GM12878 (cell line): ENCODE results near the gene PON3. TPM values are rescaled to one million over a fixed set of nuclear protein-coding genes. Genes with fewer than 3 reads are reported as not detected.

ENCODE experiments used
- ATAC-seq: fragments of 200-7000 bp; cut with Tn5 transposase; 3 replicates; pipeline ENCODE4 v1.9.1; 2020; ENCODE audit warnings: mild to moderate bottlenecking, moderate library complexity
- BruUV-seq: library from RNA; stranded (reverse); fragments of 400-500 nt; replicated peaks from 2 replicates; lab custom pipeline; 2021; lab: Mats Ljungman, UMichigan
- CTCF ChIA-PET: fragments of 300-600 bp; sonication (Branson Sonifier 250); formaldehyde crosslinking; extraction: SDS; loops from one replicate; lab custom pipeline; 2021; ENCODE audit warnings: inconsistent platforms; lab: Yijun Ruan, JAX
- POLR2A ChIA-PET: fragments of 350-600 bp; formaldehyde crosslinking; extraction: SDS; loops from one replicate; lab custom pipeline; 2021; ENCODE audit warnings: inconsistent platforms; lab: Charles Lee
- RAD21 ChIA-PET: fragments of 300-600 bp; sonication (Branson Sonifier 250); formaldehyde crosslinking; loops from one replicate; lab custom pipeline; 2023; ENCODE audit warnings: antibody characterized with exemption; ENCODE audit not compliant: unreplicated experiment; lab: Charles Lee
- SMC1A ChIA-PET: fragments of 300-600 bp; sonication (Branson Sonifier 250); formaldehyde crosslinking; loops from one replicate; lab custom pipeline; 2023; ENCODE audit not compliant: unreplicated experiment, uncharacterized antibody; lab: Charles Lee
- DNase-seq: peaks from one replicate; pipeline ENCODE4 v3.0.0-alpha.2; 2011; ENCODE audit warnings: low read depth, low spot score
- FAIRE-seq: peaks from 3 replicates; lab custom pipeline; 2011; peaks lifted over from hg19 to GRCh38; lab: Jason Lieb, UNC
- H2AFZ ChIP-seq: 2 replicates; pipeline ENCODE4 v1.6.0; 2011; ENCODE audit warnings: low read depth, low read length, control low read depth; ENCODE audit not compliant: control insufficient read depth
- H3K27ac ChIP-seq: 2 replicates; pipeline ENCODE4 v1.5.1; 2011; ENCODE audit warnings: control low read depth; ENCODE audit not compliant: control insufficient read depth, insufficient read depth
- H3K27me3 ChIP-seq, 2 experiments: replicated peaks in 1 of 2; 2 replicates each; pipeline versions ENCODE4 v1.6.0 to v1.6.1; 2011; ENCODE audit warnings: low read length in 1 of 2; ENCODE audit not compliant: control insufficient read depth in 2 of 2, insufficient read depth in 2 of 2
- H3K36me3 ChIP-seq, 2 experiments: 2 replicates each; pipeline ENCODE4 v1.5.1; 2011; ENCODE audit warnings: low read length in 1 of 2; ENCODE audit not compliant: control insufficient read depth in 2 of 2, insufficient read depth in 2 of 2
- H3K4me1 ChIP-seq: 2 replicates; pipeline ENCODE4 v1.6.1; 2011; ENCODE audit warnings: mild to moderate bottlenecking, low read length, moderate library complexity, mixed read lengths; ENCODE audit not compliant: control insufficient read depth, insufficient read depth
- H3K4me2 ChIP-seq: 2 replicates; pipeline ENCODE4 v1.6.0; 2011; ENCODE audit warnings: control low read depth; ENCODE audit not compliant: control insufficient read depth, insufficient read depth
- H3K4me3 ChIP-seq: fragments of 200-600 bp; sonication (generic); 2 replicates; pipeline ENCODE4 v1.5.1; 2016
- H3K79me2 ChIP-seq: 2 replicates; pipeline ENCODE4 v1.6.0; 2011; ENCODE audit warnings: low read length; ENCODE audit not compliant: control insufficient read depth, insufficient read depth
- H3K9ac ChIP-seq: 2 replicates; pipeline ENCODE4 v1.8.0; 2011; ENCODE audit warnings: low read length, control low read depth, mixed read lengths; ENCODE audit not compliant: control insufficient read depth, insufficient read depth
- H3K9me3 ChIP-seq: replicated peaks from 3 replicates; pipeline ENCODE4 v1.5.1; 2011; ENCODE audit warnings: mild to moderate bottlenecking, low read length; ENCODE audit not compliant: control insufficient read depth, insufficient read depth
- H4K20me1 ChIP-seq: 2 replicates; pipeline ENCODE4 v1.6.0; 2011; ENCODE audit not compliant: control insufficient read depth, insufficient read depth
- BMI1 ChIP-seq: fragments of 450-650 bp; IDR thresholded peaks from 2 replicates; pipeline ENCODE4 v1.6.1; 2016; ENCODE audit warnings: mild to moderate bottlenecking, moderate library complexity, borderline replicate concordance
- CBX3 ChIP-seq: fragments of 200-600 bp; sonication (generic); IDR thresholded peaks from 2 replicates; pipeline ENCODE4 v1.6.1; 2016; ENCODE audit warnings: low read depth, borderline replicate concordance
- FOS ChIP-seq: IDR thresholded peaks from 3 replicates; pipeline ENCODE4 v1.6.1; 2011; ENCODE audit warnings: borderline replicate concordance; ENCODE audit not compliant: insufficient read length; ENCODE audit errors: extremely low read depth
- HDAC6 ChIP-seq: fragments of 200-600 bp; sonication (generic); IDR thresholded peaks from one replicate; pipeline ENCODE4 v1.8.0; 2017; ENCODE audit warnings: antibody characterized with exemption; ENCODE audit not compliant: unreplicated experiment
- KDM1A ChIP-seq: fragments of 200-600 bp; sonication (generic); IDR thresholded peaks from 2 replicates; pipeline ENCODE4 v1.6.1; 2016; ENCODE audit warnings: borderline replicate concordance
- KLF5 ChIP-seq: fragments of 450-650 bp; IDR thresholded peaks from 2 replicates; pipeline ENCODE4 v1.6.1; 2014; ENCODE audit warnings: mild to moderate bottlenecking; ENCODE audit not compliant: partially characterized antibody
- NFIC ChIP-seq: IDR thresholded peaks from 2 replicates; pipeline ENCODE4 v1.6.1; 2012; ENCODE audit warnings: low read depth, mild to moderate bottlenecking, inconsistent platforms, low read length, moderate library complexity
- POLR2AphosphoS2 ChIP-seq: IDR thresholded peaks from 2 replicates; pipeline ENCODE4 v1.6.1; 2011; ENCODE audit warnings: low read depth, mild to moderate bottlenecking, low read length, improper control_type of control experiment, moderate library complexity
- SMAD1 ChIP-seq: fragments of 450-650 bp; IDR thresholded peaks from 2 replicates; pipeline ENCODE4 v1.6.1; 2018; ENCODE audit warnings: mild to moderate bottlenecking, low read depth; ENCODE audit not compliant: partially characterized antibody
- STAT1 ChIP-seq: fragments of 450-650 bp; conservative IDR thresholded peaks from 2 replicates; pipeline ENCODE4 v1.6.1; 2014; ENCODE audit warnings: antibody characterized with exemption, mild to moderate bottlenecking
- YBX1 ChIP-seq: fragments of 450-650 bp; IDR thresholded peaks from 2 replicates; pipeline ENCODE4 v1.6.1; 2016; ENCODE audit warnings: antibody characterized with exemption
- WGBS: methylation state at CpG from one replicate; pipeline ENCODE4 v1.1.6; 2016; ENCODE audit warnings: low lambda C conversion rate; ENCODE audit not compliant: insufficient replicate concordance, insufficient coverage; ENCODE audit errors: missing lambda C conversion rate; 5-methylcytosine and 5-hydroxymethylcytosine counted together
- in situ Hi-C: fragments of 300-500 bp; cut with MboI; formaldehyde crosslinking; loops from 9 replicates; pipeline ENCODE4 v1.14.3; 2018; ENCODE audit warnings: mixed read lengths
- intact Hi-C: fragments of 100-400 bp; cut with micrococcal nuclease; formaldehyde crosslinking; loops from one replicate; pipeline ENCODE4 v1.14.2; 2022; ENCODE audit not compliant: unreplicated experiment
- polyA plus RNA-seq, 11 experiments: library from polyadenylated mRNA; depleted of rRNA in 4 of 11; unstranded in 6 of 11; stranded (reverse) in 5 of 11; fragments of >200 nt; fragmentation: Nextera tagmentation in 4 of 11; fragmentation: Illumina TruSeq in 1 of 11; extraction: Ambion mirVana in 4 of 11; extraction: Trizol in 1 of 11; gene quantifications; 1 replicate in 1 of 11; 2 replicates in 10 of 11; pipeline versions ENCODE4 v1.2.1 to v1.2.3, GENCODE V29; 2011 to 2016; ENCODE audit warnings: inconsistent platforms in 2 of 11, missing spikeins in 2 of 11, low read depth in 1 of 11
- total RNA-seq, 4 experiments: library from RNA; depleted of rRNA in 3 of 4; stranded (reverse); fragments of >200 nt in 3 of 4; fragmentation: Illumina TruSeq in 1 of 4; extraction: Trizol in 1 of 4; gene quantifications; 2 replicates each; pipeline versions ENCODE4 v1.2.1 to v1.2.3, GENCODE V29; 2013 to 2021
- TF ChIP-seq, protein P1 (sequence below): fragments of 450-650 bp; IDR thresholded peaks from 2 replicates; pipeline ENCODE4 v1.6.1; 2017; ENCODE audit warnings: mild to moderate bottlenecking, moderate library complexity
- TF ChIP-seq, protein P2 (sequence below): IDR thresholded peaks from 2 replicates; pipeline ENCODE4 v1.6.1; 2011; ENCODE audit warnings: borderline replicate concordance, low read depth, mild to moderate bottlenecking, moderate library complexity, mixed read lengths, low read length; ENCODE audit not compliant: insufficient read depth; ENCODE audit errors: extremely low read length

Gene PON3
- total and polyA plus RNA-seq, 10 of the 15 experiments (the other 5 are each of a cell fraction or from before 2014, with no cell fraction given): 0.45 to 2.0 (median 0.91) TPM

DNA sequence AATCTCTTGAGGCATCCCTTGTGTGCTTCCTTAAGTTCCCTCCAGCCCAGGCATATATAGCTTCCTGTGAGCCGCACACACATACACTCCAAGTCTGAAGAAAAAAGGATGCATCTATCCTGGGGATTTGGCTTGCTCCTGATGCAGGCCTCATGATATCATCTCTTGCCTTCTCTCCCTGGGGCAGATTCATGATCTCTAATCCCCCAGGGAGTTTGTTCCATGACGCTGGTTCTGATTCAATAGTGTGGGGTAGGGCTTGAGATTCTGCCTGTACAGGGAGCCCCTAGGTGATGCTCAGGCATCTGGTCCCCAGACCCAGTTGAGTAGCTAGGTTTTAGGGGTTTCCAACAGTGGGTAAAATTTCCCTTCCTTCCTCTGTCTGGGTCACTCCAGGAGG is 73.3 kb downstream of the PON3 start:
- H3K9ac ChIP-seq: no peak overlapping the region
- no peaks in the 10 kb centered on the region for H3K36me3 ChIP-seq
- ChIA-PET CTCF (interaction anchor here (1.0 to 1.4 kb wide), 4 partner anchors 9 to 188 kb away, joined by 3 to 5 read pairs (median 4); no protein-coding TSS in a partner anchor), SMC1A (interaction anchor here (0.7 to 1.4 kb wide), 6 partner anchors 12 to 159 kb away, joined by 3 to 5 read pairs (median 4); no protein-coding TSS in a partner anchor), POLR2A (no interaction called here), RAD21 (interaction anchor here (1.4 kb wide), 1 partner anchor 154 kb away, joined by 5 read pairs; no protein-coding TSS in a partner anchor)
- 61% methylated on average over 2 of the region's 2 CpGs for WGBS
- no peaks in the 10 kb centered on the region for H3K79me2 ChIP-seq
- no peak overlapping the region for H3K4me3 ChIP-seq
- in situ Hi-C loops: no loop called here
- no peaks in the 10 kb centered on the region for H3K9me3 ChIP-seq
- no peak; the same call in 2 of the 3 replicates for ATAC-seq
- H4K20me1 ChIP-seq: no peaks in the 10 kb centered on the region
- intact Hi-C loops: no loop called here
- BruUV-seq: no TSS peak
- no peak overlapping the region for H3K27ac ChIP-seq
- FAIRE-seq: no peak
- H3K4me2 ChIP-seq: no peak overlapping the region
- H2AFZ ChIP-seq: no peak overlapping the region
- no peak for DNase-seq
- no peak for TF ChIP-seq KDM1A
- no peak for TF ChIP-seq NFIC
- no peak for TF ChIP-seq YBX1
- H3K27me3 ChIP-seq: no peaks in the 10 kb centered on the region
- H3K4me1 ChIP-seq: no peaks in the 10 kb centered on the region

DNA sequence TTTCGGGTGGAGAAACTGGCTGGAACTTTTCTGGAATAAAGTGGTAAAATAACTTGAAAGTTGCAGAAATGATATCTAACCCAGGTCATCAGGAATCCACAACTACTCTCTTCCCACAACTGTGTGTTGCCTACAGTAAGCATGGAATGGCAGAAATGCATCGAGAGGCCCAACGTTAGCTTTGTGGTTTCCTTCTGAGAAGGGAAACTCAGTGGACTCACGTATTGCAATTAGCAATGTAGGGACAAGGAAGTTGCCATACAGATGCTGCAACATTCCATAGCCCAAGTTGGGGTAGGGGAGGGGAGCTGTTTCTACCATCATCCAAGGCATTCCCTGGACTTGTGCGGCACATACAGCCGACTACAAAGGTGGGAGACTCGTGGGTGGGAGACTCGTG is 73.8 kb downstream of the PON3 start:
- no peaks in the 10 kb centered on the region for H3K9me3 ChIP-seq
- H3K4me2 ChIP-seq: no peak overlapping the region
- ChIA-PET SMC1A (interaction anchor here (0.7 to 1.4 kb wide), 4 partner anchors 12 to 159 kb away, joined by 3 to 5 read pairs (median 4); no protein-coding TSS in a partner anchor), CTCF (interaction anchor here (1.4 kb wide), 2 partner anchors 10 to 189 kb away, joined by 4 to 5 read pairs; no protein-coding TSS in a partner anchor), RAD21 (interaction anchor here (1.4 kb wide), 1 partner anchor 154 kb away, joined by 5 read pairs; no protein-coding TSS in a partner anchor), POLR2A (no interaction called here)
- no peaks in the 10 kb centered on the region for H3K36me3 ChIP-seq
- H3K4me3 ChIP-seq: no peak overlapping the region
- 19% methylated on average over 7 of the region's 8 CpGs for WGBS
- in situ Hi-C loops: no loop called here
- DNase-seq (no peak), FAIRE-seq (no peak), ATAC-seq (no peak)
- H4K20me1 ChIP-seq: no peaks in the 10 kb centered on the region
- no peak overlapping the region for H3K9ac ChIP-seq
- H2AFZ ChIP-seq: no peak overlapping the region
- no peaks in the 10 kb centered on the region for H3K27me3 ChIP-seq
- no TSS peak for BruUV-seq
- H3K27ac ChIP-seq: no peak overlapping the region
- H3K79me2 ChIP-seq: no peaks in the 10 kb centered on the region
- intact Hi-C loops: no loop called here
- H3K4me1 ChIP-seq: no peaks in the 10 kb centered on the region
- no peak for TF ChIP-seq POLR2AphosphoS2
- no peak for TF ChIP-seq HDAC6
- no peak for TF ChIP-seq SMAD1
- no peak for TF ChIP-seq STAT1
- no peak for TF ChIP-seq BMI1
- no peak for TF ChIP-seq FOS
- no peak for TF ChIP-seq CBX3
- TF ChIP-seq, protein P1, sequence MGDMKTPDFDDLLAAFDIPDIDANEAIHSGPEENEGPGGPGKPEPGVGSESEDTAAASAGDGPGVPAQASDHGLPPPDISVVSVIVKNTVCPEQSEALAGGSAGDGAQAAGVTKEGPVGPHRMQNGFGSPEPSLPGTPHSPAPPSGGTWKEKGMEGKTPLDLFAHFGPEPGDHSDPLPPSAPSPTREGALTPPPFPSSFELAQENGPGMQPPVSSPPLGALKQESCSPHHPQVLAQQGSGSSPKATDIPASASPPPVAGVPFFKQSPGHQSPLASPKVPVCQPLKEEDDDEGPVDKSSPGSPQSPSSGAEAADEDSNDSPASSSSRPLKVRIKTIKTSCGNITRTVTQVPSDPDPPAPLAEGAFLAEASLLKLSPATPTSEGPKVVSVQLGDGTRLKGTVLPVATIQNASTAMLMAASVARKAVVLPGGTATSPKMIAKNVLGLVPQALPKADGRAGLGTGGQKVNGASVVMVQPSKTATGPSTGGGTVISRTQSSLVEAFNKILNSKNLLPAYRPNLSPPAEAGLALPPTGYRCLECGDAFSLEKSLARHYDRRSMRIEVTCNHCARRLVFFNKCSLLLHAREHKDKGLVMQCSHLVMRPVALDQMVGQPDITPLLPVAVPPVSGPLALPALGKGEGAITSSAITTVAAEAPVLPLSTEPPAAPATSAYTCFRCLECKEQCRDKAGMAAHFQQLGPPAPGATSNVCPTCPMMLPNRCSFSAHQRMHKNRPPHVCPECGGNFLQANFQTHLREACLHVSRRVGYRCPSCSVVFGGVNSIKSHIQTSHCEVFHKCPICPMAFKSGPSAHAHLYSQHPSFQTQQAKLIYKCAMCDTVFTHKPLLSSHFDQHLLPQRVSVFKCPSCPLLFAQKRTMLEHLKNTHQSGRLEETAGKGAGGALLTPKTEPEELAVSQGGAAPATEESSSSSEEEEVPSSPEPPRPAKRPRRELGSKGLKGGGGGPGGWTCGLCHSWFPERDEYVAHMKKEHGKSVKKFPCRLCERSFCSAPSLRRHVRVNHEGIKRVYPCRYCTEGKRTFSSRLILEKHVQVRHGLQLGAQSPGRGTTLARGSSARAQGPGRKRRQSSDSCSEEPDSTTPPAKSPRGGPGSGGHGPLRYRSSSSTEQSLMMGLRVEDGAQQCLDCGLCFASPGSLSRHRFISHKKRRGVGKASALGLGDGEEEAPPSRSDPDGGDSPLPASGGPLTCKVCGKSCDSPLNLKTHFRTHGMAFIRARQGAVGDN: no peak
- TF ChIP-seq, protein P2, sequence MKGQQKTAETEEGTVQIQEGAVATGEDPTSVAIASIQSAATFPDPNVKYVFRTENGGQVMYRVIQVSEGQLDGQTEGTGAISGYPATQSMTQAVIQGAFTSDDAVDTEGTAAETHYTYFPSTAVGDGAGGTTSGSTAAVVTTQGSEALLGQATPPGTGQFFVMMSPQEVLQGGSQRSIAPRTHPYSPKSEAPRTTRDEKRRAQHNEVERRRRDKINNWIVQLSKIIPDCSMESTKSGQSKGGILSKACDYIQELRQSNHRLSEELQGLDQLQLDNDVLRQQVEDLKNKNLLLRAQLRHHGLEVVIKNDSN: no peak
- no peak for TF ChIP-seq KLF5
